Esophagus squamous epithelium (tissue), 5 donors: ENCODE measurements around the gene RARRES2. TPM values are rescaled to one million over a fixed set of nuclear protein-coding genes. Genes with fewer than 3 reads are reported as not detected.

ENCODE experiments used
- DNase-seq: peaks from one replicate; lab custom pipeline; 2025; lab: John Stamatoyannopoulos, UW
- H3K27ac ChIP-seq, 4 donors: fragments of 200-600 bp; sonication (generic); one replicate each; pipeline ENCODE4 v1.5.1; 2016 to 2019; ENCODE audit warnings: mild to moderate bottlenecking in 1 of 4
- H3K27me3 ChIP-seq, 4 donors: fragments of 200-600 bp; sonication (generic); 1 replicate in 3 of 4; 2 replicates in 1 of 4; pipeline versions ENCODE4 v1.5.1 to v1.6.0; 2017 to 2021; ENCODE audit warnings: antibody characterized with exemption in 1 of 4
- H3K36me3 ChIP-seq, 3 donors: fragments of 200-600 bp; sonication (generic); one replicate each; pipeline ENCODE4 v1.5.1; 2016 to 2019
- H3K4me1 ChIP-seq, 3 donors: fragments of 200-600 bp; sonication (generic); one replicate each; pipeline ENCODE4 v1.5.1; 2017 to 2019
- H3K4me3 ChIP-seq, 4 donors: fragments of 200-600 bp; sonication (generic); 1 replicate in 3 of 4; 2 replicates in 1 of 4; pipeline ENCODE4 v1.5.1; 2016 to 2019; ENCODE audit warnings: mild to moderate bottlenecking in 2 of 4, moderate library complexity in 1 of 4
- H3K9me3 ChIP-seq, 3 donors: fragments of 200-600 bp; sonication (generic); one replicate each; pipeline ENCODE4 v1.5.1; 2016 to 2019
- CTCF ChIP-seq, 6 experiments: fragments of 450-650 bp in 4 of 6; fragments of 200-600 bp in 2 of 6; sonication (generic) in 2 of 6; IDR thresholded peaks; one replicate each; pipeline ENCODE4 v1.5.1; 2016 to 2019; ENCODE audit warnings: antibody characterized with exemption in 6 of 6, mild to moderate bottlenecking in 4 of 6, moderate library complexity in 4 of 6
- POLR2A ChIP-seq, 4 donors: fragments of 450-650 bp; IDR thresholded peaks; one replicate each; pipeline ENCODE4 v1.6.1; 2017; ENCODE audit warnings: antibody characterized with exemption in 4 of 4, mild to moderate bottlenecking in 4 of 4, moderate library complexity in 3 of 4
- WGBS, 2 donors: methylation state at CpG; one replicate each; pipeline ENCODE4 v1.1.5; 2018; 5-methylcytosine and 5-hydroxymethylcytosine counted together
- intact Hi-C: fragments of 100-400 bp; cut with DNase I; formaldehyde crosslinking; loops from one replicate; pipeline ENCODE4 v1.15.0; 2022
- total RNA-seq, 4 donors: library from RNA; depleted of rRNA; stranded (reverse); fragments of >200 nt; gene quantifications; one replicate each; pipeline ENCODE4 v1.1.0, GENCODE V29; 2016
- donor health status: DM: yes; HTN: yes; CAD: no.

Gene RARRES2
- total RNA-seq, 4 donors from 2014 or later = 1.1 to 111 (median 14.9) TPM

GRCh38 chr7:150377196-150377595 lies 35.8 kb upstream of the RARRES2 start:
- Histone ChIP-seq H3K4me1 (peaks cover 37 to 79% (median 39%) of the 10 kb centered on the region in 3 donors), H3K27ac (peak overlapping the region in 1 of 4 donors; percentile 90), H3K4me3 (no peak overlapping the region), H3K27me3 (no peaks in the 10 kb centered on the region), H3K9me3 (no peaks in the 10 kb centered on the region), H3K36me3 (peaks cover 6 to 26% (median 9%) of the 10 kb centered on the region in 3 donors)
- TF ChIP-seq POLR2A (IDR thresholded peaks at IDR 0.05) (no peak), CTCF (IDR thresholded peaks at IDR 0.05) (no peak)
- DNase-seq = no peak
- intact Hi-C loops = no loop called here
- WGBS, 2 donors = 32 to 39% methylated on average over 3 of the region's 3 CpGs

GRCh38 chr7:150376560-150376959 lies 35.1 kb upstream of the RARRES2 start:
- 75 to 78% methylated on average over 6 of the region's 6 CpGs for WGBS, 2 donors
- H3K9me3 ChIP-seq = no peaks in the 10 kb centered on the region
- peak overlapping the region in 1 of 4 donors; percentile 90 for H3K27ac ChIP-seq
- no peak for DNase-seq
- no peak for TF ChIP-seq CTCF (IDR thresholded peaks at IDR 0.05)
- no peak for TF ChIP-seq POLR2A (IDR thresholded peaks at IDR 0.05)
- H3K36me3 ChIP-seq = peaks cover 13 to 32% (median 13%) of the 10 kb centered on the region in 3 donors
- peaks cover 37 to 79% (median 39%) of the 10 kb centered on the region in 3 donors for H3K4me1 ChIP-seq
- no peaks in the 10 kb centered on the region for H3K27me3 ChIP-seq
- intact Hi-C loops = no loop called here
- no peak overlapping the region for H3K4me3 ChIP-seq

GRCh38 chr7:150375662-150376521 lies 34.5 kb upstream of the RARRES2 start:
- DNase-seq = no peak
- Histone ChIP-seq H3K27ac (no peak overlapping the region), H3K36me3 (peaks cover 14 to 39% (median 18%) of the 10 kb centered on the region in 3 donors), H3K4me3 (no peak overlapping the region), H3K27me3 (no peaks in the 10 kb centered on the region), H3K4me1 (peaks cover 43 to 79% (median 45%) of the 10 kb centered on the region in 3 donors), H3K9me3 (no peaks in the 10 kb centered on the region)
- 73 to 79% methylated on average over 10 of the region's 10 CpGs for WGBS, 2 donors
- intact Hi-C loops = no loop called here
- TF ChIP-seq POLR2A (IDR thresholded peaks at IDR 0.05) = no peak
- no peak for TF ChIP-seq CTCF (IDR thresholded peaks at IDR 0.05)

- Histone ChIP-seq H3K4me3 (no peak overlapping the region), H3K9me3 (no peaks in the 10 kb centered on the region), H3K27ac (no peak overlapping the region), H3K36me3 (peaks cover 14 to 43% (median 18%) of the 10 kb centered on the region in 3 donors), H3K27me3 (no peaks in the 10 kb centered on the region), H3K4me1 (peaks cover 46 to 79% (median 51%) of the 10 kb centered on the region in 3 donors)
- TF ChIP-seq CTCF (IDR thresholded peaks at IDR 0.05) = no peak
- no peak for TF ChIP-seq POLR2A (IDR thresholded peaks at IDR 0.05)
- WGBS, 2 donors = 96 to 98% methylated on average over 3 to 5 of the region's 5 CpGs
- intact Hi-C loops = no loop called here
- no peak for DNase-seq
These were observed 33.0 kb upstream of the RARRES2 start for GRCh38 chr7:150374472-150374871.

- TF ChIP-seq CTCF (IDR thresholded peaks at IDR 0.05) (no peak), POLR2A (IDR thresholded peaks at IDR 0.05) (no peak)
- no peak for DNase-seq
- Histone ChIP-seq H3K4me1 (peaks cover 46 to 81% (median 52%) of the 10 kb centered on the region in 3 donors), H3K9me3 (no peaks in the 10 kb centered on the region), H3K36me3 (peaks cover 14 to 43% (median 18%) of the 10 kb centered on the region in 3 donors), H3K27ac (peak overlapping the region in 3 of 4 donors; percentile 62 to 74 (median 68)), H3K27me3 (no peaks in the 10 kb centered on the region), H3K4me3 (peak overlapping the region in 1 of 4 donors; percentile 35)
- intact Hi-C loops = no loop called here
- 71 to 77% methylated on average over 1 to 4 of the region's 4 CpGs for WGBS, 2 donors
These were observed 32.6 kb upstream of the RARRES2 start for GRCh38 chr7:150374026-150374425.
